K562 (cell line): ENCODE results near the gene OTUD5. TPM values are rescaled to one million over a fixed set of nuclear protein-coding genes. Genes with fewer than 3 reads are reported as not detected.

Source experiments
- COPS2 ChIP-seq: fragments of 450-650 bp; conservative IDR thresholded peaks from 2 replicates; pipeline ENCODE4 v1.6.1; 2016; ENCODE audit warnings: mild to moderate bottlenecking, moderate library complexity
- GTF2F1 ChIP-seq: IDR thresholded peaks from 2 replicates; pipeline ENCODE4 v1.6.1; 2011; ENCODE audit warnings: low read depth, low read length, improper control_type of control experiment
- MAFF ChIP-seq: IDR thresholded peaks from 2 replicates; pipeline ENCODE4 v1.6.1; 2012; ENCODE audit warnings: low read length, improper control_type of control experiment
- MCM2 ChIP-seq: fragments of 450-650 bp; IDR thresholded peaks from 2 replicates; pipeline ENCODE4 v1.6.1; 2017; ENCODE audit warnings: low read depth, mild to moderate bottlenecking
- NFIC ChIP-seq: fragments of 450-650 bp; IDR thresholded peaks from 2 replicates; pipeline ENCODE4 v1.6.1; 2017; ENCODE audit warnings: mild to moderate bottlenecking, inconsistent platforms
- NR1H2 ChIP-seq: sonication (generic); formaldehyde crosslinking; IDR thresholded peaks from 2 replicates; pipeline ENCODE4 v1.4.0; 2020; ENCODE audit warnings: mild to moderate bottlenecking, missing genetic modification reagents
- NR2C2 ChIP-seq, 2 experiments: fragments of 200-800 bp in 1 of 2; sonication (Bioruptor generic) in 1 of 2; sonication (generic) in 1 of 2; formaldehyde crosslinking in 1 of 2; IDR thresholded peaks; 2 replicates each; pipeline versions ENCODE4 v1.6.1 to v1.8.0; 2016 to 2022; ENCODE audit warnings: mild to moderate bottlenecking in 1 of 2, missing compliant biosample characterization in 1 of 2, missing genetic modification characterization in 1 of 2, missing genetic modification reagents in 1 of 2
- NR2F6 ChIP-seq: fragments of 450-650 bp; formaldehyde crosslinking; IDR thresholded peaks from 2 replicates; pipeline ENCODE4 v1.4.0; 2020; ENCODE audit warnings: mild to moderate bottlenecking
- OTX1 ChIP-seq: fragments of 450-650 bp; formaldehyde crosslinking; IDR thresholded peaks from 2 replicates; pipeline ENCODE4 v1.4.0; 2022; ENCODE audit warnings: mild to moderate bottlenecking
- POLR2A ChIP-seq: fragments of 450-650 bp; conservative IDR thresholded peaks from 2 replicates; pipeline ENCODE4 v1.6.1; 2016
- RBFOX2 ChIP-seq: fragments of 200-400 bp; formaldehyde crosslinking; IDR thresholded peaks from 2 replicates; pipeline ENCODE4 v1.6.1; 2017; ENCODE audit warnings: low read depth, mild to moderate bottlenecking, low read length, moderate library complexity
- SP1 ChIP-seq: sonication (generic); formaldehyde crosslinking; IDR thresholded peaks from 2 replicates; pipeline ENCODE4 v1.8.1; 2022; ENCODE audit warnings: mild to moderate bottlenecking, missing genetic modification reagents
- ZNF146 ChIP-seq: IDR thresholded peaks from one replicate; pipeline ENCODE4 v1.6.1; 2018; ENCODE audit warnings: missing compliant biosample characterization; ENCODE audit not compliant: unreplicated experiment
- ZNF212 ChIP-seq: fragments of 450-650 bp; formaldehyde crosslinking; IDR thresholded peaks from 2 replicates; pipeline ENCODE4 v1.4.0; 2020; ENCODE audit warnings: mild to moderate bottlenecking
- ZNF217 ChIP-seq: sonication (generic); formaldehyde crosslinking; IDR thresholded peaks from 2 replicates; pipeline ENCODE4 v1.8.0; 2022; ENCODE audit warnings: mild to moderate bottlenecking, missing genetic modification reagents
- ZNF75A ChIP-seq: fragments of 450-650 bp; formaldehyde crosslinking; IDR thresholded peaks from 2 replicates; pipeline ENCODE4 v1.4.0; 2020; ENCODE audit warnings: mild to moderate bottlenecking
- ZZZ3 ChIP-seq: fragments of 450-650 bp; IDR thresholded peaks from 2 replicates; pipeline ENCODE4 v1.6.1; 2016; ENCODE audit warnings: antibody characterized with exemption, mild to moderate bottlenecking, moderate library complexity
- polyA plus RNA-seq, 8 experiments: library from polyadenylated mRNA; depleted of rRNA in 4 of 8; stranded (reverse) in 5 of 8; unstranded in 3 of 8; fragments of >200 nt; fragmentation: Nextera tagmentation in 2 of 8; fragmentation: Illumina TruSeq in 1 of 8; extraction: Ambion mirVana in 2 of 8; extraction: Trizol in 1 of 8; gene quantifications; 2 replicates each; pipeline versions ENCODE4 v1.2.1 to v1.2.3, GENCODE V29; 2011 to 2014; ENCODE audit warnings: inconsistent platforms in 1 of 8, missing spikeins in 1 of 8
- total RNA-seq, 7 experiments: library from RNA; depleted of rRNA in 6 of 7; stranded (reverse); fragments of >200 nt in 6 of 7; fragmentation: Illumina TruSeq in 2 of 7; extraction: Trizol in 2 of 7; gene quantifications; 2 replicates each; pipeline versions ENCODE4 v1.2.1 to v1.2.3, GENCODE V29; 2011 to 2021; ENCODE audit warnings: low replicate concordance in 1 of 7
- TF ChIP-seq, protein P1 (sequence below): sonication (generic); formaldehyde crosslinking; IDR thresholded peaks from 2 replicates; pipeline ENCODE4 v1.8.0; 2023; ENCODE audit warnings: mild to moderate bottlenecking, missing genetic modification reagents
- TF ChIP-seq, protein P2 (sequence below): fragments of 450-650 bp; conservative IDR thresholded peaks from 2 replicates; pipeline ENCODE4 v1.6.1; 2016; ENCODE audit warnings: missing genetic modification characterization, low read depth, mild to moderate bottlenecking, control low read depth, missing compliant biosample characterization
- TF ChIP-seq, protein P3 (sequence below): fragments of 450-650 bp; IDR thresholded peaks from 2 replicates; pipeline ENCODE4 v1.6.1; 2018; ENCODE audit warnings: mild to moderate bottlenecking, low read depth; ENCODE audit not compliant: partially characterized antibody
- TF ChIP-seq, protein P4 (sequence below), 3 experiments: fragments of 200-800 bp in 1 of 3; sonication (Bioruptor generic) in 1 of 3; sonication (generic) in 1 of 3; formaldehyde crosslinking in 1 of 3; IDR thresholded peaks; 2 replicates each; pipeline versions ENCODE4 v1.6.1 to v1.8.0; 2016 to 2022; ENCODE audit warnings: mild to moderate bottlenecking in 2 of 3, missing compliant biosample characterization in 2 of 3, missing genetic modification characterization in 2 of 3, missing genetic modification reagents in 1 of 3

The OTUD5 gene
- total and polyA plus RNA-seq, 9 of the 15 experiments (the other 6 are each of a cell fraction or from before 2014, with no cell fraction given), result 3.6 to 102 (median 59.0) TPM

DNA sequence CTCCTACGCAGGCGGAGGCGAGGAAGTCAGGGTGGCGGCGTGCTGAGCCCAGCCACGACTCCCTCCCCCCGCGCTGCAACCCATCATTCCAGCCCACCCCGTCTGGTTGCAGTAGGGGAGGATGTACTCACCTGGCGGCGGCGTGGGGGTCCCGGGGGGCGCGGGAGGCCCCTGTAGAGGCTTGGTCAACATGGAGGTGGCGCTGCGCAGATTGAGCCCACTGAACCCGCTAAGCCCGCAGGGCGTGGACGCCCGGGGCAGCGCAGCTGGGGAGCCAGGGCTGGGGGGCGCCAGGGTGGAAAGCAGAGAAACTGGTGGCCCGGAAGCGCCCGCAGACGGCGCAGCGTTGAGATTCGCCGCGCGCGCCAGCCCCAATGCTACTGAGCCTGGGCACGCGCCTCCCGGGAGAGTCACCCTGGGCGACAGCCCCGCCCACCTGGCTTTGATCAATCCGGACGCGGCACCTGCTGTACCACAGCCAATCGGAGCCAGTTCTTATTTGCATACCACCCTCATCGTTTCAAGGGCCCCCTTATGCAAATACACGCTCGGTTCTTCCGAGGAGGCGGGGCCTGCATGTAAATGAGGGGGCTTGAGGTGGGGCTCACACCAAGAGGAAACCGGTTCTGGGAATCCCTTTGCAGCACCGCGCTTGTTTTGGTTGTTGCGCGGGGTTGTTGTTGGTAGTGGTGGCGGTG is 38.6 kb downstream of the OTUD5 start, which contains the start of gene PIM2 (continued):
- TF ChIP-seq SP1 (CRISPR knock-in tag) (peak; percentile 77), ZNF75A (CRISPR knock-in tag) (no peak), MCM2 (no peak), MAFF (no peak), NFIC (no peak), ZNF217 (no peak), POLR2A (peak; percentile 93), NR1H2 (CRISPR knock-in tag) (no peak), OTX1 (CRISPR knock-in tag) (no peak), ZNF212 (CRISPR knock-in tag) (no peak), ZNF146 (CRISPR knock-in tag) (no peak), ZZZ3 (no peak), NR2C2 (CRISPR knock-in tag; IDR thresholded peaks at IDR 0.05) (no peak), NR2C2 (tag; IDR thresholded peaks at IDR 0.05) (no peak), GTF2F1 (no peak), NR2F6 (CRISPR knock-in tag) (no peak), COPS2 (no peak), RBFOX2 (peak; percentile 100)
- TF ChIP-seq, protein P1, sequence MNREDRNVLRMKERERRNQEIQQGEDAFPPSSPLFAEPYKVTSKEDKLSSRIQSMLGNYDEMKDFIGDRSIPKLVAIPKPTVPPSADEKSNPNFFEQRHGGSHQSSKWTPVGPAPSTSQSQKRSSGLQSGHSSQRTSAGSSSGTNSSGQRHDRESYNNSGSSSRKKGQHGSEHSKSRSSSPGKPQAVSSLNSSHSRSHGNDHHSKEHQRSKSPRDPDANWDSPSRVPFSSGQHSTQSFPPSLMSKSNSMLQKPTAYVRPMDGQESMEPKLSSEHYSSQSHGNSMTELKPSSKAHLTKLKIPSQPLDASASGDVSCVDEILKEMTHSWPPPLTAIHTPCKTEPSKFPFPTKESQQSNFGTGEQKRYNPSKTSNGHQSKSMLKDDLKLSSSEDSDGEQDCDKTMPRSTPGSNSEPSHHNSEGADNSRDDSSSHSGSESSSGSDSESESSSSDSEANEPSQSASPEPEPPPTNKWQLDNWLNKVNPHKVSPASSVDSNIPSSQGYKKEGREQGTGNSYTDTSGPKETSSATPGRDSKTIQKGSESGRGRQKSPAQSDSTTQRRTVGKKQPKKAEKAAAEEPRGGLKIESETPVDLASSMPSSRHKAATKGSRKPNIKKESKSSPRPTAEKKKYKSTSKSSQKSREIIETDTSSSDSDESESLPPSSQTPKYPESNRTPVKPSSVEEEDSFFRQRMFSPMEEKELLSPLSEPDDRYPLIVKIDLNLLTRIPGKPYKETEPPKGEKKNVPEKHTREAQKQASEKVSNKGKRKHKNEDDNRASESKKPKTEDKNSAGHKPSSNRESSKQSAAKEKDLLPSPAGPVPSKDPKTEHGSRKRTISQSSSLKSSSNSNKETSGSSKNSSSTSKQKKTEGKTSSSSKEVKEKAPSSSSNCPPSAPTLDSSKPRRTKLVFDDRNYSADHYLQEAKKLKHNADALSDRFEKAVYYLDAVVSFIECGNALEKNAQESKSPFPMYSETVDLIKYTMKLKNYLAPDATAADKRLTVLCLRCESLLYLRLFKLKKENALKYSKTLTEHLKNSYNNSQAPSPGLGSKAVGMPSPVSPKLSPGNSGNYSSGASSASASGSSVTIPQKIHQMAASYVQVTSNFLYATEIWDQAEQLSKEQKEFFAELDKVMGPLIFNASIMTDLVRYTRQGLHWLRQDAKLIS (CRISPR knock-in tag), result 0 out of 2 replicates have a peak, but pooled peaks have one; percentile 59
- TF ChIP-seq, protein P2, sequence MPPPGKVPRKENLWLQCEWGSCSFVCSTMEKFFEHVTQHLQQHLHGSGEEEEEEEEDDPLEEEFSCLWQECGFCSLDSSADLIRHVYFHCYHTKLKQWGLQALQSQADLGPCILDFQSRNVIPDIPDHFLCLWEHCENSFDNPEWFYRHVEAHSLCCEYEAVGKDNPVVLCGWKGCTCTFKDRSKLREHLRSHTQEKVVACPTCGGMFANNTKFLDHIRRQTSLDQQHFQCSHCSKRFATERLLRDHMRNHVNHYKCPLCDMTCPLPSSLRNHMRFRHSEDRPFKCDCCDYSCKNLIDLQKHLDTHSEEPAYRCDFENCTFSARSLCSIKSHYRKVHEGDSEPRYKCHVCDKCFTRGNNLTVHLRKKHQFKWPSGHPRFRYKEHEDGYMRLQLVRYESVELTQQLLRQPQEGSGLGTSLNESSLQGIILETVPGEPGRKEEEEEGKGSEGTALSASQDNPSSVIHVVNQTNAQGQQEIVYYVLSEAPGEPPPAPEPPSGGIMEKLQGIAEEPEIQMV (tag), result no peak
- TF ChIP-seq, protein P3, sequence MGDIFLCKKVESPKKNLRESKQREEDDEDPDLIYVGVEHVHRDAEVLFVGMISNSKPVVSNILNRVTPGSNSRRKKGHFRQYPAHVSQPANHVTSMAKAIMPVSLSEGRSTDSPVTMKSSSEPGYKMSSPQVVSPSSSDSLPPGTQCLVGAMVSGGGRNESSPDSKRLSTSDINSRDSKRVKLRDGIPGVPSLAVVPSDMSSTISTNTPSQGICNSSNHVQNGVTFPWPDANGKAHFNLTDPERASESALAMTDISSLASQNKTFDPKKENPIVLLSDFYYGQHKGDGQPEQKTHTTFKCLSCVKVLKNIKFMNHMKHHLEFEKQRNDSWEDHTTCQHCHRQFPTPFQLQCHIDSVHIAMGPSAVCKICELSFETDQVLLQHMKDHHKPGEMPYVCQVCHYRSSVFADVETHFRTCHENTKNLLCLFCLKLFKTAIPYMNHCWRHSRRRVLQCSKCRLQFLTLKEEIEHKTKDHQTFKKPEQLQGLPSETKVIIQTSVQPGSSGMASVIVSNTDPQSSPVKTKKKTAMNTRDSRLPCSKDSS, result no peak
- TF ChIP-seq, protein P4, sequence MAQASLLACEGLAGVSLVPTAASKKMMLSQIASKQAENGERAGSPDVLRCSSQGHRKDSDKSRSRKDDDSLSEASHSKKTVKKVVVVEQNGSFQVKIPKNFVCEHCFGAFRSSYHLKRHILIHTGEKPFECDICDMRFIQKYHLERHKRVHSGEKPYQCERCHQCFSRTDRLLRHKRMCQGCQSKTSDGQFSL (CRISPR knock-in tag; IDR thresholded peaks at IDR 0.05), result no peak
- TF ChIP-seq, protein P4 (tag; IDR thresholded peaks at IDR 0.05), result no peak
